WTC11 (cell line): ENCODE results near the gene ACOX3. TPM values are rescaled to one million over a fixed set of nuclear protein-coding genes. Genes with fewer than 3 reads are reported as not detected.

Source experiments
- ATAC-seq: fragments of 200-7000 bp; cut with Tn5 transposase; 2 replicates; pipeline ENCODE4 v1.10.0; 2021; ENCODE audit warnings: mild to moderate bottlenecking, moderate library complexity
- CTCF ChIA-PET: fragments of 300-600 bp; sonication (Branson Sonifier 250); formaldehyde crosslinking; loops from one replicate; lab custom pipeline; 2021; ENCODE audit warnings: antibody characterized with exemption; lab: Charles Lee
- POLR2A ChIA-PET: fragments of 350-600 bp; sonication (Branson Sonifier 250); formaldehyde crosslinking; loops from one replicate; lab custom pipeline; 2021; ENCODE audit warnings: antibody characterized with exemption; lab: Charles Lee
- DNase-seq: peaks from one replicate; pipeline ENCODE4 v3.0.0; 2021; ENCODE audit warnings: low spot score
- H3K27ac Mint-ChIP-seq: 2 replicates; pipeline ENCODE4 v1.8.0; 2021; ENCODE audit warnings: mixed read lengths
- H3K27me3 Mint-ChIP-seq: 2 replicates; pipeline ENCODE4 v1.8.0; 2021; ENCODE audit warnings: low read depth, mild to moderate bottlenecking, moderate library complexity, mixed read lengths
- H3K36me3 Mint-ChIP-seq: 2 replicates; pipeline ENCODE4 v1.8.0; 2021; ENCODE audit warnings: mixed read lengths
- H3K4me1 Mint-ChIP-seq: 2 replicates; pipeline ENCODE4 v1.8.0; 2022; ENCODE audit warnings: mixed read lengths
- H3K4me3 Mint-ChIP-seq: 2 replicates; pipeline ENCODE4 v1.8.0; 2021; ENCODE audit warnings: mild to moderate bottlenecking, moderate library complexity, mixed read lengths
- H3K9me3 Mint-ChIP-seq: 2 replicates; pipeline ENCODE4 v1.8.0; 2021; ENCODE audit warnings: mixed read lengths
- CREB1 ChIP-seq: sonication (generic); formaldehyde crosslinking; IDR thresholded peaks from 2 replicates; pipeline ENCODE4 v1.8.0; 2023; ENCODE audit warnings: mild to moderate bottlenecking, missing genetic modification reagents
- E2F1 ChIP-seq: sonication (generic); formaldehyde crosslinking; IDR thresholded peaks from 2 replicates; pipeline ENCODE4 v1.8.0; 2022; ENCODE audit warnings: mild to moderate bottlenecking, missing genetic modification reagents
- E2F5 ChIP-seq: sonication (generic); formaldehyde crosslinking; IDR thresholded peaks from 2 replicates; pipeline ENCODE4 v1.8.1; 2022; ENCODE audit warnings: mild to moderate bottlenecking, moderate library complexity, missing genetic modification reagents
- ELF4 ChIP-seq: sonication (generic); formaldehyde crosslinking; IDR thresholded peaks from 2 replicates; pipeline ENCODE4 v1.8.1; 2022; ENCODE audit warnings: low read depth, mild to moderate bottlenecking, moderate library complexity, missing genetic modification reagents
- EMX1 ChIP-seq: fragments of 250-450 bp; sonication (Bioruptor Pico); IDR thresholded peaks from 2 replicates; pipeline ENCODE4 v1.8.0; 2021; ENCODE audit warnings: mild to moderate bottlenecking
- FOXK1 ChIP-seq: sonication (generic); formaldehyde crosslinking; IDR thresholded peaks from 2 replicates; pipeline ENCODE4 v1.8.0; 2022; ENCODE audit warnings: mild to moderate bottlenecking, moderate library complexity, missing genetic modification reagents
- FOXP4 ChIP-seq: sonication (generic); formaldehyde crosslinking; IDR thresholded peaks from 2 replicates; pipeline ENCODE4 v1.8.0; 2022; ENCODE audit warnings: mild to moderate bottlenecking, missing genetic modification reagents
- GABPB1 ChIP-seq: sonication (generic); formaldehyde crosslinking; IDR thresholded peaks from 2 replicates; pipeline ENCODE4 v1.8.1; 2023; ENCODE audit warnings: mild to moderate bottlenecking, missing genetic modification reagents
- JAZF1 ChIP-seq: fragments of 250-450 bp; sonication (Bioruptor Pico); IDR thresholded peaks from 2 replicates; pipeline ENCODE4 v1.9.0; 2021; ENCODE audit warnings: moderate library complexity, mild to moderate bottlenecking, inconsistent platforms
- MAX ChIP-seq: sonication (generic); formaldehyde crosslinking; IDR thresholded peaks from 2 replicates; pipeline ENCODE4 v1.8.0; 2022; ENCODE audit warnings: mild to moderate bottlenecking, missing genetic modification reagents
- NFE2L1 ChIP-seq: sonication (generic); formaldehyde crosslinking; IDR thresholded peaks from 2 replicates; pipeline ENCODE4 v1.8.1; 2023; ENCODE audit warnings: missing genetic modification reagents
- NFYB ChIP-seq: sonication (generic); formaldehyde crosslinking; conservative IDR thresholded peaks from 2 replicates; pipeline ENCODE4 v1.8.0; 2022; ENCODE audit warnings: low read depth, missing genetic modification reagents
- NR2C2 ChIP-seq: sonication (generic); formaldehyde crosslinking; IDR thresholded peaks from 2 replicates; pipeline ENCODE4 v1.8.0; 2022; ENCODE audit warnings: mild to moderate bottlenecking, missing genetic modification reagents
- NR3C1 ChIP-seq: sonication (generic); formaldehyde crosslinking; conservative IDR thresholded peaks from 2 replicates; pipeline ENCODE4 v1.8.1; 2023; ENCODE audit warnings: low read depth, mild to moderate bottlenecking, missing genetic modification reagents
- PRRX2 ChIP-seq: fragments of 250-450 bp; sonication (Bioruptor Pico); IDR thresholded peaks from 2 replicates; pipeline ENCODE4 v1.8.0; 2021; ENCODE audit warnings: mild to moderate bottlenecking
- SMAD3 ChIP-seq: sonication (generic); formaldehyde crosslinking; IDR thresholded peaks from 2 replicates; pipeline ENCODE4 v1.8.0; 2022; ENCODE audit warnings: missing genetic modification reagents, mild to moderate bottlenecking, borderline replicate concordance
- SOX15 ChIP-seq: fragments of 250-450 bp; sonication (Bioruptor Pico); IDR thresholded peaks from 2 replicates; pipeline ENCODE4 v1.9.0; 2021; ENCODE audit warnings: mild to moderate bottlenecking
- STAT6 ChIP-seq: sonication (generic); formaldehyde crosslinking; conservative IDR thresholded peaks from 2 replicates; pipeline ENCODE4 v1.8.1; 2023; ENCODE audit warnings: mild to moderate bottlenecking, low read depth, missing genetic modification reagents, moderate library complexity
- USF1 ChIP-seq: sonication (generic); formaldehyde crosslinking; IDR thresholded peaks from 2 replicates; pipeline ENCODE4 v1.8.0; 2022; ENCODE audit warnings: mild to moderate bottlenecking, missing genetic modification reagents
- ZNF219 ChIP-seq: sonication (generic); formaldehyde crosslinking; IDR thresholded peaks from 2 replicates; pipeline ENCODE4 v1.8.0; 2023; ENCODE audit warnings: missing genetic modification reagents, mild to moderate bottlenecking, borderline replicate concordance
- ZNF232 ChIP-seq: sonication (generic); formaldehyde crosslinking; IDR thresholded peaks from 2 replicates; pipeline ENCODE4 v1.8.0; 2022; ENCODE audit warnings: mild to moderate bottlenecking, missing genetic modification reagents
- ZNF281 ChIP-seq: sonication (generic); formaldehyde crosslinking; IDR thresholded peaks from 2 replicates; pipeline ENCODE4 v1.8.0; 2023; ENCODE audit warnings: mild to moderate bottlenecking, missing genetic modification reagents
- total RNA-seq: library from RNA; stranded (reverse); gene quantifications from 3 replicates; pipeline ENCODE4 v1.2.3, GENCODE V29; 2021

Gene ACOX3
- total RNA-seq, 1 experiment from 2014 or later, result 10.7 TPM

GRCh38 chr4:8473198-8473919, 32.8 kb upstream of the ACOX3 start (continued):
- TF ChIP-seq STAT6 (CRISPR knock-in tag) (no peak), NFE2L1 (CRISPR knock-in tag) (no peak), NFYB (CRISPR knock-in tag) (no peak)

GRCh38 chr4:8472689-8473197, 32.2 kb upstream of the ACOX3 start:
- H3K9me3 Mint-ChIP-seq, result no peaks in the 10 kb centered on the region
- H3K27ac Mint-ChIP-seq, result 0 out of 2 replicates have a peak overlapping the region, but pooled peaks have one; percentile 27
- H3K4me3 Mint-ChIP-seq, result no peak overlapping the region
- POLR2A ChIA-PET, result no interaction called here
- peaks cover 32% of the 10 kb centered on the region for H3K36me3 Mint-ChIP-seq
- H3K4me1 Mint-ChIP-seq, result 0 out of 2 replicates have a peak, but pooled peaks cover 2% of the 10 kb centered on the region
- CTCF ChIA-PET, result interaction anchor here (1.1 to 3.4 kb wide), 4 partner anchors 32 to 135 kb away, joined by 3 to 17 read pairs (median 11); partner anchors contain the start of gene CPZ
- DNase-seq (no peak), ATAC-seq (no peak)
- H3K27me3 Mint-ChIP-seq, result no peaks in the 10 kb centered on the region
- TF ChIP-seq FOXK1 (no peak), FOXP4 (CRISPR knock-in tag) (no peak)

- ATAC-seq (no peak), DNase-seq (no peak)
- Mint-ChIP-seq H3K4me1 (0 out of 2 replicates have a peak, but pooled peaks cover 2% of the 10 kb centered on the region), H3K9me3 (no peaks in the 10 kb centered on the region), H3K4me3 (no peak overlapping the region), H3K36me3 (peaks cover 32% of the 10 kb centered on the region), H3K27me3 (no peaks in the 10 kb centered on the region), H3K27ac (peak overlapping the region; percentile 91)
- ChIA-PET POLR2A (no interaction called here), CTCF (interaction anchor here (1.1 to 3.4 kb wide), 4 partner anchors 32 to 135 kb away, joined by 3 to 17 read pairs (median 11); partner anchors contain the start of gene CPZ)
- no peak for TF ChIP-seq ZNF219 (CRISPR knock-in tag)
- no peak for TF ChIP-seq NR2C2 (CRISPR knock-in tag)
- no peak for TF ChIP-seq SOX15 (CRISPR knock-in tag)
- no peak for TF ChIP-seq ZNF281 (CRISPR knock-in tag)
- TF ChIP-seq GABPB1, result no peak
- TF ChIP-seq MAX, result no peak
- no peak for TF ChIP-seq JAZF1 (CRISPR knock-in tag)
- TF ChIP-seq PRRX2 (CRISPR knock-in tag), result no peak
- no peak for TF ChIP-seq E2F1 (CRISPR knock-in tag)
- no peak for TF ChIP-seq USF1 (CRISPR knock-in tag)
- TF ChIP-seq CREB1, result no peak
- no peak for TF ChIP-seq NR3C1 (CRISPR knock-in tag)
- TF ChIP-seq EMX1, result no peak
- TF ChIP-seq E2F5 (CRISPR knock-in tag), result no peak
- no peak for TF ChIP-seq SMAD3 (CRISPR knock-in tag)
- no peak for TF ChIP-seq ELF4
- TF ChIP-seq ZNF232 (CRISPR knock-in tag), result no peak
Observed at GRCh38 chr4:8472158-8472688, 31.7 kb upstream of the ACOX3 start.
